Hematopoietic multipotent progenitor cell treated with erythropoietin and hydrocortisone succinate and interleukin-3 and kit ligand, for 15 days (in vitro differentiated cells): ENCODE data around the gene B4GALT1.
"Not testable (repeated sequence)": the region's sequence is repeated elsewhere in the genome, so short reads cannot be mapped to it uniquely, and the experiment has no call there.

ENCODE experiments used
- DNase-seq: peaks from one replicate; pipeline ENCODE4 v3.0.0-alpha.2; 2015; ENCODE audit warnings: low spot score

The B4GALT1 gene

DNA sequence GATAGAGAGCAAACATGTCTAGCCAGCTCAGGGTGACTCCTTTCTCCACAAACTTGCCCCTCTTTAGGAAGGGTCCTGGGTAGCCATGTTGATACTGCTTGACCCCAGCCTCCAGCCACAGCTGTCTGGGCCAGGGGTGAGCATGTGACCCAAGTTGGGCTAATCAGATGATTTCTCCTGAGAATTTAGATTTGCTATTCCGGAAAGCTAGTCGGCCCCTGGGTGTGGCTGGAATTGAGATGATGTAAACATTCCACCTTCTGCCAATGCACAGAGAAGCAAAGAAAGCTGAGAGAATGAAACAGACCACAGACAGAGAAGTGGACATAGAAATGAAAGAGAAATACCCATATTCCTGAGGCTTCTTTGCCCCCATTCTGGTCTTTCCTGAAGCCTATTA lies 17.8 kb upstream of the B4GALT1 start:
- no peak for DNase-seq

DNA sequence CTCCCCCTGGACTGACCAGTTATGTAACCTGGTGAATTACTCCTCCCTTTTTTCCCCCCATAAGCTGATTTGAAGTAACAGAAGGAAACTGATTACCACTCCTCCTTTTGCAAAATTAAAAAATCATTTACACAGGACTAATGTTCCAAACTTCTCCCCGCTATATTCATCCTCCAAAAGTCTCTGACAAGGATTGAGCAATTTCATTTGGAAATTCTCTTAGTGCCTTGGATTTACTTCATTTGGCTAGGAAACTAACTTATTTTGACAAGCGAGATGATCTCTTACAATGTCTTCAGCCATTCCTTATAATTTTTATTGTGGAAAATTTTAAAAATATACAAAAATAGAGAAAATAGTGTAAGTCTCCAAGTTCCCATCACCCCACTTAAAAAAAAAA lies 15.4 kb upstream of the B4GALT1 start:
- DNase-seq = no peak

DNA sequence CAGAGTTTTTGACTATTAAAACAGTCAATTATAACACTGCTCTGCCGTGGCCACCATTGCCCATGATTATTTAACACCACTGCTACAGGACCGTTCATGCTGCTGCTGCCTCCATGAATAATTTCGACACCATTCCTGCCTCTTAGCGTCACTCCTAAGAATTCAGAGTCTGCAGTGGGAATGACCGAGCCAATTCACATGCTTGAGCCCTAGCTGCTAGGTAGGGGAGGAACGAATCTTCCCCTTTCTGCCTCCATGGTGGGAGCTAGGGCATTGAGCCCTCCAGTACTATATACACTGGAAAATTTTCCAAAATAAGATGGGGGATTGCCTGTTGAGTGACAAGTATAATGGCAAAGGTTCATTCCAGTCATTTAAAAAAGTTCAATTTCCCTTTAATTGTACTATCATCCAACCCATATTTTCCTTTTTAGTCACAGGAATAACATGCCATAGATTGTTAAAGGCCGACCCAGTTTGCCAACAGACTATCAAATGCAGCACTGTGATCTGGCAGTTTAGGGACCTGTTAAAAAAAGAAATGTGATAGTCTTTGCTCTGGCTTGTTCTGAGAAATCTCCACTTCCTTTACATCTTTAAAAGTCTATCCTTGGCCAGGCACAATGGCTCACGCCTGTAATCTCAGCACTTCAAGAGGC lies 13.5 kb upstream of the B4GALT1 start:
- no peak for DNase-seq

DNA sequence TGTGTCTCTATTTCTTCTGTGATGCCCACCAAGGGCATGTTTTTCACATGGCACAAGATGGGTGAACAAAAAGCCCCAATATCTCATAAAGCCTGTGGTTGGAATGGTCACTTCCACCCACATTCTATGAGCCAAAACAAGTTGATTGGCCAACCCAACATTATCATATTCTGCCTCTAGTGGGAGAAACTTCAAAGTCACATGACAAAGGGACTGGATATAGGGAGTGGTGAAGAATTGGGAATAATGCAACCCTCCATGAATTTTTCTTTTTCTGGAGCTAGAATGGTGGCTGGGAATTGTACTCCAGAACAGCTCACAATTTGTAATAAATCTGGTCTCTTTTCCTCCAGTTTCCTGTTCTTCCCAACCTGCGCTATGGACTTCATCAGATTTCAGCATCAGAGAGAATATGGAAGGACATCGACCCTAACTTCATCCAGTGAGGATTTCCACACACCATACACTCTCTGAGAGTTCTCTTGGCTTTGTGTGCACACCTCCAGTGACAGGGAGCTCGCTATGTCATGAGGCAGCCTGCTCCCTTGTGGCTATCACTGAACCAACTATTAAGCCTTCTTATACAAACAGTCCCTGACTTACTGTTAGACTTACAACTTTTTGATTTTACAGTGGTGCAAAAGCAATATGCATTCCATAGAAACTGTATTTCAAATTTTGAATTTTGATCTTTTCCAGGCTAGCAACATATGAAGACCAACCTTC lies 12.0 kb upstream of the B4GALT1 start:
- no peak for DNase-seq

DNA sequence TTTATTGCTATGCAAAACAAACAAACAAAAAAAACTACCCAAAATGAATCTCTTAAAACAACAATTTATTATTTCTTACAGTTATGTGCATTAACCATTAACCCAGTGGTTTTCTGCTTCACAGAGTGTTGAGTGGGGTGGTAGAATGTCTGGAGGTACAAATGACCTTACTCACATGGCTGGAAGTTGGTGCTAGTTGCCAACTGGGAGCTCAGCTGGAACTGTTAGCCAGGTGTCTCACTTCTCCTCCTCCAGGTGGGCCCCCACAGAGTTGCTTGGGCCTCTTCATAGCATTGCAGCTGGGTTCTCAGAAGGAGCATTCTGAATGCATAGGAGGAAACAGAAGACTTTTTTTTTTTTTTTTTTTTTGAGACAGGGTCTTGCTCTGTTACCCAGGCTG lies 10.5 kb upstream of the B4GALT1 start:
- DNase-seq = no peak

DNA sequence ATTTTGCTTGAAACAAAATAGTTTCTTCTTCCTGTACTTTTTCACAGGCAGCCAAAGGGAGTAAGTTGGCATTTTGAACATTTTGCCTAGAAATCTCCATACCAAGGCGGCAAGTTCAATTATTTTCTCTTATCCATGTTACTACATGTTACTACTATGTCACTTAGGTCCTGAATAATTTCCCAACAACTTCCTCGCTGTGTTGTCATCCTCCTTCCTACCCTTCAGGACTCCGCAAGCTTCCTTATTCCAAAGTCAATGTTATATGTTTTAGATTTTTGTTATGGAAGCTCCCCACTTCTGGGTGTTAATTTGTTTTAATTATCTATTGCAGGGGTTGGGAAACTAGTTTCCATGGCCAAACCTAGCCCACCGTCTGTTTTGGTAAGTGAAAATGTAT lies 9.9 kb upstream of the B4GALT1 start:
- DNase-seq = no peak

DNA sequence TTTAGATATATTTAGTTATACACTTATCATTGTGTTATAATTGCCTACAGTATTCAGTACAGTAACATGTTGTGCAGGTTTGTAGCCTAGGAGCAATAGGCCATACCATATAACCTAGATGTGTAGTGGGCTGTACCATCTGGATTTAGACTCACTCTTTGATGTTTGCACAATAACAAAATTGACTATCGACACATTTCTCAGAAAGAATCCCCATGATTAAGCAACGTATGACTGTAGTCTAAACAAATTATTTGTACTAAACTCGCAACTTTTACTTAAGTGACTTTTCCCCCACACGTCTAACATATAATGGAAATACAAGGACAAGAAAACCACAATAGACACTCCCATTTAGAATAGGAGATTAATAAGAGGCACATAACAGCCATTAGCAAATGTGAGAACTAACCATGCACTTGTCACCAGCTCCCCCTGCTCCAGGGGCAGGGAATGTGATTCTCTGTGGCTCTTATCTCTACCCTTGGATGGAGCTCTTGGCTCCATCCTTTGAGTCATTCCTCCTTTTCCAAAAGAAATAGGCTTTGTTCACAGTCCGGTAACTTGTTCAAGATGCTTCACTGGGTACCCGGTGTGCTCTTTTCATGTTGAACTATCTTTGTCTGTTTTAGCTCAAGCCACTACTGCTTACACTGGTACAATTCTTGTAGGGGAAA lies 8.7 kb upstream of the B4GALT1 start:
- no peak for DNase-seq

DNA sequence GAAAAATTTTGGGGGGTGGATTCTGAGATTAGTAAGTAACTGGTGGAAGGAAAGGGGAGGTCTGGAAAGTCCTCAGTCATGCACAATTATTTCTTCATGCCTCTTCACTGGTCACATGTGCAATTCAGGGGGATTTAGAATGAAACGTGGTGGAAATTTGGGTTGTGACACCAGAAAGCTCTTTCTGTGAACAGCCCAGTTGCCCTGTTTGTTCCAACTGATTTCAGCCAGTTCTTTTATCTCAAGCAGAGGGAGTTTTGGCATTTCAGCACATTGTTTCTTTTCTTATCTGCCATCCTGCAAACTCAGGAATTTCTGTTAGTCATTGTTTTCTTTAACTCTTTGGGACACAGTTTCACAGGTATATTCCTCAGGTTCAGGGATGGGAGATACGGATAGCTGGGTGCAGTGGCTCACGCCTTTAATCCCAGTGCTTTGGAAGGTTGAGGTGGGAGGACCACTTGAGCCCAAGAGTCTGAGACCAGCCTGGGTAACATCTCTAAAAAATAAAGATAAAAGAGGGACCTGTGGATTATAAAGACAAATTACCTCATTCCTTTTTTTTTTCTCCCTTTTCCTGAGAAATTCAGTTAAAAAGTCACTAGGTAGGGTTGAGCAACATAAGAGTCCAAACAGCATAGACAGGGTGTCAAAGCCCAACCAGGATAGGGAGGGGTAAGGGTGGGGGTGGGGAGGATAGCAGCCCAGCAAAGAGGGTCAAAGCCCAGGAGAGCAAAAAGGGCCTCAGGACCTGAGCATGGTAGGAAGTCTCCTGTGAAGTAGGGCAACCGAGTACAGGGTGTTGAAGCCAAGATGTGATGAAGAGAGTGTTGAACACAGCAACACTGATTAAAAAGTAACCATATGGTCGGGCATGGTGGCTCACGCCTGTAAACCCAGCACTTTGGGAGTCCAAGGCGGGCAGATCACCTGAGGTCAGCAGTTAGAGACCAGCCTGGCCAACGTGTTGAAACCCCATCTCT lies 5.4 kb upstream of the B4GALT1 start:
- no peak for DNase-seq

DNA sequence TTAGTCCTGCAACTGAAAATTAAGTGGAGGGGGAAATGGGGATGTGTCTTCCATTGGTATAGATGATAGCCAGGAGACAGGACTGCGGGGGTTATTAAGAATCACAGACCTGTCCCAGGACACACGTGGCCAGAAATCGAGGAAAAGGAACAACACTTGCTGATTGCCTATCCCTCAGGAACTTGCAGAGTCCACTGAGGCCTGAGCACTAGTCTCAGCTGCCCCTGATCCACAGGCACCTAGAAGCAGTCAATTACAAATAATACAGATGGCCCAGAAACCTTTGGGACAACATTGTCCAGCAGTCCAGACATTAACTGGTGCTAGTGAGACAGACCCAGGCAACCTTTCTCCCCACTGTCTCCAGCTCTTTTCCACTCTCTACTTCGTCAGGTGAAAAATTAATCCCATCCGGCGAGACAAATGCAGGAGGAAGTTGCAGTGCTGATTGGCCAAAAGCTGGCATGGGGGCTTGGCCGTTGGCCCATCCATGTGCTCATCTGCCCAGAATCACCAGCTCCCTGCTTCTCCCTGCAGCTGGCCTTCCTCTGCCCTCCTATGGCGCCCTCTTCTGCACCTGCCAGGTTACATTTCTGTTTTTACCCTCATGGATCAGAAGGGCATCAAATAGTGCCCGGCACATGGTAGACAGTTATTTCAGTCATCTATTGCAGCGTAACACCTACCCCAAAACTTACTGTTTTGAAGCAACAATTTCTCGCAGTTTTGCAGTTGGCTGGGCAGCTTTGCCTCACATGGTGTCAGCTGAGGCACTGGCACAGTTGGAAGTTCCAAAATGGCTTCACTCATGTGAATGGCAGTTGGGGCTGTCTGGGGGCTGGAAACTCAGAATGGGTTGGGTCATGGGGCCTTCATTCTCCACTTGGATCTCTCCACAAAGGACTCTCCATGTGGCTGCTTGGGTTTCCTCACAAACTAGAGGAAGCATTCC lies 3.6 kb upstream of the B4GALT1 start:
- DNase-seq = peak; percentile 47

DNA sequence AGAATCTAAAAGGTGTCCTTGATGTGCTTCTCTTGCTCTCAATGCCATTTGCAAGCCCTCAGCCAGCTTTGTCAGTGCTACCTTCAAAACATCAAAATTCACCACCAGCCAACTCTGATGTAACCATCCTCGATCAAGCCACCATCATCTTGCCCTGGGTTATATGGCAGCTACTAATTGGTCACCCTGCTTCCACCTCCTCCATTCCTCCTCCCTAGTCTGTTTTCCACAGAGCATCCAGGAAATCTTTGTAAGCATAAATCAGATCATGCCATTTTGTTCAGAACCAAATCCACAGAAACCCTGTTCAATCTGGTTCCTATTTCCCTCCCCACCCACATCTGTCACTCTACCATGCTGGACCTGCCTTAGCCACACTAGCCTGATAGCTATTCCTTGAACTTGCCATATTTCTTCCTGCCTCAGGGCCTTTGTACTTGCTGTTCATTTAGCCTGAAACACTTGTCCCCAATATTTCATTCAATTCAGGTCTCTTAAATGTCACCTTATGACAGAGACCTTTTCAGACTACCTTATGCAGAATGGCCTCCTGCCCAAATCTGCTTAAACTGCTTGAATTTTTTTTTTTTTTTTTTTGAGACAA lies 1.9 kb upstream of the B4GALT1 start:
- DNase-seq = no peak

DNA sequence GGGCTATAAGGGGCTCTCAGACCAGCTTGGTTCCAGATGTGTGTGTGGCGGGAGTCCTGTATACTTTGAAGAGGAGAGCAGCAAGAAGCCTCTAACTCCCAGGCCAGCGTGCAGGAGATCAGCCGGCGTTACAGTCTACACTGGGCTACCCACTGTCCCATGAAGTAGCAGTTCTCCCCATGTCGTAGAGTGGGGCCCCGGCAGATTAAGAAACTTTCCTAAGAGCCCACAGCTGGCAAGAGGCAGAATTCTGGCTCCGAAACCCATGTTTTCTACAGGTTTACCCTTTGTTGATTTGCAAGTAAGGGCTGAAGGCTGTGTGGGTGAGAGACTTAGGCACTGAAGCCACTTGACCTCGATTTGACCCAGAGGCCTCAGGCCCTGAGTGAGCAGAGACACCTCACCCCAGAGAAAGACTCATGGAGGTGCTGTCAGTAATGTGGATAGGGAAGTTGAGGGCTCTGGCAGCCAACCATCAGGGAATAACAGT lies 881 bp upstream of the B4GALT1 start:
- no peak for DNase-seq

DNA sequence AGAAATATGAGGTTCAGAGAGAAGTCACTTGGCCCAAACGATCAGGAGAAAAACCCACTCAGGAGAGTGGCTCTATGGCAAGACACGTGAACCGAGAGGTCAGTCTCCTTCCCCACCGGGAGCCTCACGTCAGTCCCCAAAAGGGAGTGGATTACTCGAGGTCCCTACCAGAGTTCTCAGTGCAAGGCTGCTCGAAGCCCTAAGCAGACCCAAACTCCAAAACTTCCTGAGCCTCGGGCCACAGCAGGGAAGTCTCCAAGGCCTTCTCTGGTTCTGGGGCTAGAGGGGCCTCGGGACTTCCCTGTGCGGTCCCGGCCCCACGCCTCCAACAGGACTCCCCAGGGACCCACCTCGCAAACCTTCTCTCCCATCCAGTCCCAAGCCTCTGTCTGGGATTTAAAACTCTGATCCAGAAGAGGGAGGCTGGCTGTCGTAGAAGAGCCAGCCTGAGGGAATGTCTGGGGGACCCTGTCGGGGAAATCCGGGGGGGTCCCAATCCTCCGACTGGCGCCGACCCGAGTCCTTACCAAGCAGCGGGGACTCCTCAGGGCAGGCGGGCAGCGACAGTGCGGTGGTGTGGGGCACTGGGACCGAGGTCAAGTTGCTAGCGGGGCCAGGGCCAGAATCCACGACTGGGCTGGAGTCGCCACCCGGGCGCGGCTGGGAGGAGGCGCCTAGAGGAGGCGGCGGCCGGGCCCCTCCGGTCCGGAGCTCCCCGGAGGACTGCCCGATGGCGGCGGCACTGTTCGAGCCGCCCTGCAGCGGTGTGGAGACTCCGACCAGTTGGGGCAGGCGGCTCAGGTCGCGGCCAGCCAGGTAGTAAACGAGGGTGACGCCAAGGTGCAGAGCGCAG lies 679 bp downstream of the B4GALT1 start:
- DNase-seq = peak; percentile 38

DNA sequence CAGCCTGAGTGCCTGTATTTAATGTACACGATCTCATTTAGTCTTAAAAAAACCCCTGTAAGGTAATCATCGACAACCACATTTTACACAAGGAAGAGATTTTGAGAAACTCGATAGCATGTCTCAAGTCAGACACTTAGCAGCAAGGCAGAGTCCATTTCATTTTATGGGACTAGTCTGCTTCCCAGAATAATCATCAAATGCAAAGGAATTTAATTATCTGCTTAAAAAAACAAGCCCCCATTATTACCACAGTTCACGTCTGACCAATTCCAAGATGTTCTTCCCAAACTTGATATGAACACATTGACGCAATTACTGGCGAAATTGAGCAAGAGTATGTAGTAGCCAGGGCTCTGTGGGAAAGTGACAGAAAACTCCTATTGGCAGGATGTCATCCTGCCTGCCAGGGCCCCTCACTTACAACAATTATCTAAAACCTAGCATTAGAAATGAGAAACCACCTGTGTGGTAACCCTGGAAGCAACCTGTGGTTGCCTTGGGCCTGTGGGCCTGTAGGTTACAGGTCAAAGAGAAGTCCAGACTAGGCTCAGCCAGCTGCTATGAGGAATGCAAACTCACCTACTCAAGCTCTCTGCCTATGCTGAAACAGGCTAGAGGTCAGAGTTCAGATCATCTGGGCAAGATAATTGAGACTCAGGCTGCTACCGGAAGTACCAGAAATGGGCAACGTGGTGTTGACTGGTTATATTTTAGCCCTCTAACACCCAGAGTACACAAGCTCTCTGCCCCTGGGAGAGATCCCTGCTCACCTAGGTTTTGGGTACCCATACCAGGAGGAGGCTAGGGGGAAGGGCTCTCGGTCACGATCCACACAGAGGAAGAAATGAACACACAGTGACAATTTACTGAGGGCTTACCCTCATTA lies 1.6 kb downstream of the B4GALT1 start:
- DNase-seq = peak; percentile 87

DNA sequence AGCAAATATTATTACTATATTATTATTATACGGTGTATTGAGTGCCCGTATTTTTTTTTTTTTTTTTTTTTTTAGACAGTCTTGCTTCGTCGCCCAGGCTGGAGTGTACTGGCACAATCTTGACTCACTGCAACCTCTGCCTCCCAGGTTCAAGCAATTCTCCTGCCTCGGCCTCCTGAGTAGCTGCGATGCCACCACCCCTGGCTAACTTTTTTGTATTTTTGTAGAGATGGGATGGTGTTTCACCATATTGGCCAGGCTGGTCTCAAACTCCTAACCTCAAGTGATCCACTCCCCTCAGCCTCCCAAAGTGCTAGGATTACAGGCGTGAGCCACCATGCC lies 2.2 kb downstream of the B4GALT1 start:
- not testable (repeated sequence) for DNase-seq

DNA sequence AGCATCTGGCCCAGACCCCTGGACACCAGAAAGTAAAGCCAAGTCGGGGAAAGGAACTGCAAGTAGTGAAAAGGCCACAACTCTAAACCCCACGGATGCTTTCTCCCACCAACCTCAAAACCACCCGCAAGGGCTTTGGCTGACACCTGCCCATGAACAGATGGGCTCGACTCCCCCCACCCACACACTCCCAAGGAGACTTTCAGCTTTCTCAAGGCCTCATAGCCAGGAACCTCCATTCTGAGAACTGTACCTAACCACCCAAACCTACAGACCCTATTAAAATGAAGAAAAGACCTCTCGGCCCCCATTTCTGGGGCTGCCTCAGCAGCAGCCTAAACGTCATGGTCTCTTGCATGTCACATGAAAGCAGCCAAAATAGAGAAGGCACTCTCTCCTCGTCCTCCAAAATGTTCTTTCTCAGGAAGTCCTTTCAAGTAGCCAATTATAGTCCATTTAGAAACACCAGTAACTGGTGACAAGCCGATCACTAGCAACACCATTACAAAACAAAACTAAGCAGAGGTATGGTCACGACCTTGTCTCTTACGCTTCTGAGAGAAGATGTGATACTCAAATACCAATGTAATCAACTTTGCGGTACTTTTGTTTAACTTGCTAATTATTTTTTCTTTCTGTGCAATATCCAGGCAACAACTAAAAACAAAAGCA lies 2.9 kb downstream of the B4GALT1 start:
- DNase-seq = no peak

DNA sequence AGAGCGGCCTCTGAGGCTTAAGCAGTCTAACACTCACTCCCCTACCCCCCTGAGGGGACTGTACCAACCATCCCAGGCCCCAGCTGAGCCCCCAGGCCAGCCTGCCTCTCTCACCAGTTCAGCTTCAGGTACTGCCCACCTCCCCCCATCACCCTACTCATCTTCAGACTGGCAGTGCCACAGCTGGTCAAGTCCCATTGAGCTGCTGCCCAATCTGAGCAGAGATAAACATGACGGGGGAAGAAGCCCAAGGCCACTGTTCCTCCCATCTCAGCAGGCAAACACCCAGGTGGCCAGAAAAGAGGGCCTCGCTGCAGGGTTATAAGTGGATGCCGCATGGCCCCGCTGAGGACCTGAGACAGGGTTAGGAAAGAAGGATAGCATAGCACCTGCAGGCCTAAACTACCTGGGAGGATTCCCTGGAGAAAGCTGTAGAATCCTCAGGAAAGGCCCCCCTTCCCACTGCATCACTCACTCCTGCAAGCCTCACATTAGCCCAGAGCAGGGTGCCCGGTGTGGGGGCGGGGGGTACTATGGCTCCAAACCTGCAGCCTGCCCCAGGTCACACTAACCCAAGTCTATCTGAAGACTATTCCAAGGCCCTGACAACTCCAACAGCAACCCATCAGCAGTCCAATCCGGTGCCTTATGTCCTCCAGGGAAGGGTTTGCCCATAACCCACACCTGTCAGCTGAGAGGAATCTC lies 3.6 kb downstream of the B4GALT1 start:
- no peak for DNase-seq

DNA sequence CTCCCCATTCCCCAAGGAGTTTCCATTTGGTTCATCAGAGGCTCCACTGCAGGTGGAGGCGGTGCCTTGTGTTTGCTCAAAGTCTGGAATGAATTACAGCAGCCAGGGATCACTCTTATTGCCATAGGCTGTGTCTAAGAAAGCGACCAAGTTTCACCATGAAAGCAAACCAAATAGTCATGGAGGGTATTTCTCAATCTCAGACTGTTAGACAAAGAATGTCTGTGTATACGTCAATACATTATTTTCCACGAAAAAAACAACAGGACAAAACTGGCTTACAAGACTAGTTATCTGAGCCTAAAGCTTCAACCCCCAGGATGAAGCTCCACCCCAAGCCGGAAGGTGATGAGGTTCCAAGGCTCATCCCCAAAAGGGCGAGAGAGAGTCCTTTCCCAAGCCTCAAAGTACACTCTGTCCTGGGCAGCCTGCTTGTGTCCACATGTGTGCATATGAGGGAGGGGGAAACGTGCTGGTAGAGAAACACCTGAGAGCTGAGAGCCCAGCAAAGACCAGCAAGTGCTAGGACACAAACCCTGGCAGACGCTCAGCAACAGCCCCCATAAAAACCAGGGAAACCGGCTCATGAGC lies 4.3 kb downstream of the B4GALT1 start:
- no peak for DNase-seq
